ENCODE data around the gene PKMYT1. TPM values are rescaled to one million over a fixed set of nuclear protein-coding genes. Genes with fewer than 3 reads are reported as not detected.

Gene PKMYT1
- total and polyA plus RNA-seq, 2 of the 4 experiments (the other 2 are of a cell fraction), result 1.8 to 14.9 TPM

- no peak overlapping the region for H3K4me3 ChIP-seq (ENCODE audit: insufficient read depth, low read depth, low read length)
- ChIA-PET POLR2A (ENCODE audit: unreplicated experiment) (no interaction called here), CTCF (no interaction called here)
- H2BK20ac ChIP-seq (ENCODE audit: low read depth, low read length), result no peak overlapping the region
- H3K14ac ChIP-seq (replicated peaks; ENCODE audit: low read depth, low read length), result no peak overlapping the region
- in situ Hi-C loops (cut with MboI; ENCODE audit: low sequenced_read_pairs), result no loop called here
- peaks cover under 1% of the 10 kb centered on the region; the same call in 1 of the 2 replicates for H4K20me1 ChIP-seq (ENCODE audit: insufficient read depth, low read length)
- BruUV-seq (replicated peaks), result no TSS peak
- H2BK5ac ChIP-seq (ENCODE audit: low read depth, low read length, poor library complexity, severe bottlenecking), result no peak overlapping the region
- H3K9me1 ChIP-seq (ENCODE audit: insufficient read depth, low read length), result no peaks in the 10 kb centered on the region
- no peak overlapping the region for H2AK9ac ChIP-seq (replicated peaks; ENCODE audit: low read depth, low read length, poor library complexity)
- no peak overlapping the region for H3K18ac ChIP-seq (ENCODE audit: low read depth, low read length)
- DNase-seq (no peak), ATAC-seq (ENCODE audit: low read depth) (no peak)
- H3K27ac ChIP-seq (ENCODE audit: insufficient read depth, low read length), result no peak overlapping the region
- intact Hi-C loops (cut with micrococcal nuclease), result no loop called here
- TF ChIP-seq CTCF (conservative IDR thresholded peaks at IDR 0.05; ENCODE audit: low read depth, low read length), result no peak
- dilution Hi-C loops (cut with HindIII; ENCODE audit: low sequenced_read_pairs, unreplicated experiment), result no loop called here
- H2AK5ac ChIP-seq (ENCODE audit: low read depth, low read length), result no peak overlapping the region
- H3K27me3 ChIP-seq (ENCODE audit: control insufficient read depth, insufficient read depth, low read length), result no peaks in the 10 kb centered on the region
- peaks cover 34% of the 10 kb centered on the region for H3K36me3 ChIP-seq (ENCODE audit: control insufficient read depth, insufficient read depth, low read length)
- H3K23ac ChIP-seq (ENCODE audit: low read depth, low read length), result no peak overlapping the region
- H3K4me1 ChIP-seq (ENCODE audit: control insufficient read depth, insufficient read depth, low read length), result no peaks in the 10 kb centered on the region
- H3K4me2 ChIP-seq (ENCODE audit: low read depth, low read length), result no peak overlapping the region
- H3K56ac ChIP-seq (ENCODE audit: extremely low read depth, insufficient read depth, low read length), result no peak overlapping the region
- H4K5ac ChIP-seq (ENCODE audit: low read depth, low read length), result no peak overlapping the region
- 93% methylated on average over 3 of the region's 14 CpGs; no CpG with 5 or more reads in 1 of the 2 experiments for WGBS, 2 experiments (ENCODE audit: extremely low coverage in 2 of 2, insufficient read length in 1 of 2)
- H3K4ac ChIP-seq (ENCODE audit: low read depth, low read length), result no peak overlapping the region
- no peaks in the 10 kb centered on the region for H3K9me3 ChIP-seq (ENCODE audit: control insufficient read depth, insufficient read depth, low read length)
- H4K8ac ChIP-seq (ENCODE audit: low read depth in 2 of 2, low read length in 2 of 2), result no peak overlapping the region
- H4K91ac ChIP-seq (ENCODE audit: insufficient read depth, low read depth, low read length), result no peak overlapping the region
- no peak overlapping the region for H2BK15ac ChIP-seq (ENCODE audit: low read depth, low read length)
- H2BK120ac ChIP-seq (ENCODE audit: low read depth, low read length), result no peak overlapping the region
- no peak overlapping the region for H3K9ac ChIP-seq (ENCODE audit: low read depth, low read length)
- no peak overlapping the region for H2AFZ ChIP-seq (replicated peaks; ENCODE audit: low read length, poor library complexity)
- peaks cover 6 to 28% of the 10 kb centered on the region in 2 experiments for H3K79me1 ChIP-seq (ENCODE audit: low read depth in 1 of 2, low read length in 2 of 2)
Observed at GRCh38 chr16:2929693-2930092, 50.6 kb downstream of the PKMYT1 start.
